Measurements from ENCODE around the gene ASTN1.

Gene ASTN1

GRCh38 chr1:176880955-176881595, 283.4 kb downstream of the ASTN1 start:
- no peak overlapping the region for H3K4me3 ChIP-seq (ENCODE audit: control insufficient read depth, low read depth, low read length)
- peak; percentile 83 for TF ChIP-seq CTCF (IDR thresholded peaks at IDR 0.05; ENCODE audit: control insufficient read depth, insufficient read depth, low read depth, low read length, missing control alignments)
- peak; percentile 20 for DNase-seq (ENCODE audit: low read depth)

- H3K4me3 ChIP-seq (ENCODE audit: control insufficient read depth, low read depth, low read length), result no peak overlapping the region
- DNase-seq (ENCODE audit: low read depth), result no peak
- no peak for TF ChIP-seq CTCF (IDR thresholded peaks at IDR 0.05; ENCODE audit: control insufficient read depth, insufficient read depth, low read depth, low read length, missing control alignments)
Measured at GRCh38 chr1:176879784-176880620, 284.5 kb downstream of the ASTN1 start.

DNA sequence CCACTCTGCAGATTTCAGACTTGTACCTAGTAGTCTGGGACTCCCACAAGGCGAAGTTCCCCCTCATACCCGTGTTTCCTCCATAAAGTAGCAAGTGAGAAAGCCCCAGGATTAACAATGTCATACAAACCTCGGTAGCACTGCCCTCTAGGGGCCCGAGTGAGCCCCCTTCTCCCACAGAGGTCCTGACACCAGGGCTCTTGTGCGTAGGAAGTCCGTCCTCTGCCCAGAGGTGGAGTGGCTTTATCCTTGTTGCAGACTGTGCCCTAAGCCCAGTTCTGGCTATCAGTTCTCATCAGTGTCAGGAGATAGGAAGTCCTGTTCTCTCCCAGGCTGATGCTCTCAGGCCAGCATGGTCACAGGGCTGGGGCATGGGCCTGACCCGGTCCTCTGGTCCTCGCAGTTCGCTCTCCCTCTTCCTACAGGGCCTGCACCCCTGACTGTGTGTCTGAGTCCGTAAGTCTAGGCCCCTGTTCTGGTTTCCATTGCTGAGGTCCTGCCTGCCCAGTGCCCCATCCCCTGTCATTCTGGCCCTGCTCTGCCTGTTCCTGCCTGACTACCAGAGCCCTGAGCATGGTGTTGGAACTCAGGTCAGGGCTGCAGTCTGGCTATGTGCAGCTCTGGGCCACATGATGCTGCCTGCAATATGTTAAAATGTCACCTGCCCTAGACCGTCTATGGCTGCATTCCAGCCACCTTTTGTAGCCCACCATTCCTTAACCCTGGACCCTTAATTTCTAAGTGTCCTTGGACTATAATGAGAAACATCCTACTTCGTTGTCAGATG, 285.6 kb downstream of the ASTN1 start:
- no peak for TF ChIP-seq CTCF (IDR thresholded peaks at IDR 0.05; ENCODE audit: control insufficient read depth, insufficient read depth, low read depth, low read length, missing control alignments)
- DNase-seq (ENCODE audit: low read depth), result no peak
- no peak overlapping the region for H3K4me3 ChIP-seq (ENCODE audit: control insufficient read depth, low read depth, low read length)

GRCh38 chr1:176877557-176877956, 287.0 kb downstream of the ASTN1 start:
- no peak overlapping the region for H3K4me3 ChIP-seq (ENCODE audit: control insufficient read depth, low read depth, low read length)
- no peak for DNase-seq (ENCODE audit: low read depth)
- no peak for TF ChIP-seq CTCF (IDR thresholded peaks at IDR 0.05; ENCODE audit: control insufficient read depth, insufficient read depth, low read depth, low read length, missing control alignments)

DNA sequence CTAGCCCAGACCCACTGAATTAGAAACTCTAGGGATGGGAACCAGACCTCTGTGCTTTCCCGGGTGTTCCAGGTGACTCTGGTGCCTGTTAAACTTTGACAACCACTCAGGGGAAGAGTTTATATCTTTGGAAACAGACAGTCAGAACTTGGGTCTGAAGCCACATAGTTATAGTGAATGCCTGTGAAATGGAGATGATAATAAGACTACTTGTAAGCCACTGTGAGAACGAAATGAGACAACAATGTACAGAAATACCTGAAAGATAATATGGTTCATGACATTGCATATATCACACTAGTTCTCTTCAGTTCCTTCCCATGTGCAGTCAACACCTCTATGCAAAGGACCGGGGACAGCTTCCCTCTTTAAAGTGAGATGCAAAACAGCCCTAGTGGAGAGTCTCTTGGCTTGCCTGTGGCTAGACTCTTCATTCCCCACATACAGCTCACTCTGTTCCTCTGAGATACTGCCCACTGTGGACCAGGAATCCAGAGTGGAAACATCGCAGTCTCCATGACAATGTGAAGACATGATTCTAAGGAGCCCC, 287.5 kb downstream of the ASTN1 start:
- no peak for TF ChIP-seq CTCF (IDR thresholded peaks at IDR 0.05; ENCODE audit: control insufficient read depth, insufficient read depth, low read depth, low read length, missing control alignments)
- no peak for DNase-seq (ENCODE audit: low read depth)
- no peak overlapping the region for H3K4me3 ChIP-seq (ENCODE audit: control insufficient read depth, low read depth, low read length)

DNA sequence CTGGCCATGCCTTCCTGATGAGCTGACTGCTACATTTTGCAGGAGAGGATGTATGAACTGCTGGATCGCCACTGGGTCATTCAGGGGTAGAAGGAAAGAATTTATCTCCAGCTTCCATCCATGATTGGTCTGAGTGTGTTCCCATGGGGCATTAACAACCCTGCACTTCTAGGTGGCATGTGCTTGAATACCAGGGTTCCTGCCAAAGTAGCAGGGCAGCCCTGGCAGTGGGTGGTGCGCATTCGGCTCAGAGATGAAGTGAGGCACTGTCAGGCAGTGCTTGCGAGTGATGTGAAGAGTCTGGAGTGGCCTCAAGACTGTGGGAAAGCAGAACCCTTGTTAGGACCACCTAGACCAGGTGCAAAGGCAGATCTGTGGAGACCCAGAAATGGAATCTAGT, 294.9 kb downstream of the ASTN1 start:
- no peak for TF ChIP-seq CTCF (IDR thresholded peaks at IDR 0.05; ENCODE audit: control insufficient read depth, insufficient read depth, low read depth, low read length, missing control alignments)

More for the DNA sequence above, 294.9 kb downstream of the ASTN1 start:
- no peak overlapping the region for H3K4me3 ChIP-seq (ENCODE audit: control insufficient read depth, low read depth, low read length)
- no peak for DNase-seq (ENCODE audit: low read depth)

Measured in AG09309 (cell line).